Activated naive CD4-positive, alpha-beta T cell treated with anti-CD3 and anti-CD28 coated beads for 36 hours (primary cell): ENCODE data around the gene DHX16. TPM values are rescaled to one million over a fixed set of nuclear protein-coding genes. Genes with fewer than 3 reads are reported as not detected.
A peak's percentile ranks its signal among the peaks of the same experiment; 100 is the strongest.

Experiments used
- CTCF ChIA-PET: fragments of 350-600 bp; sonication (Branson Sonifier 250); formaldehyde crosslinking; loops from one replicate; lab custom pipeline; 2021; ENCODE audit warnings: antibody characterized with exemption; lab: Charles Lee
- DNase-seq: peaks from one replicate; pipeline ENCODE4 v3.0.0-alpha.2; 2020
- H3K27ac Mint-ChIP-seq: one replicate; pipeline ENCODE4 v1.8.0; 2021; ENCODE audit warnings: mild to moderate bottlenecking, mixed read lengths
- H3K27me3 Mint-ChIP-seq: one replicate; pipeline ENCODE4 v1.8.0; 2021; ENCODE audit warnings: low read depth, mixed read lengths
- H3K36me3 Mint-ChIP-seq: one replicate; pipeline ENCODE4 v1.8.0; 2021; ENCODE audit warnings: low read depth, mixed read lengths
- H3K4me1 Mint-ChIP-seq: one replicate; pipeline ENCODE4 v1.8.0; 2021; ENCODE audit warnings: low read depth, mixed read lengths
- H3K4me3 Mint-ChIP-seq: one replicate; pipeline ENCODE4 v1.8.0; 2021; ENCODE audit warnings: mild to moderate bottlenecking, moderate library complexity, mixed read lengths
- H3K9me3 Mint-ChIP-seq: one replicate; pipeline ENCODE4 v1.8.0; 2021; ENCODE audit warnings: mixed read lengths
- intact Hi-C: fragments of 100-400 bp; cut with micrococcal nuclease; formaldehyde crosslinking; loops from one replicate; pipeline ENCODE4 v1.15.1; 2023
- total RNA-seq, 2 experiments: library from RNA; stranded (reverse); gene quantifications; one replicate each; pipeline ENCODE4 v1.2.3, GENCODE V29; 2021

The DHX16 gene
- total RNA-seq, 2 experiments from 2014 or later, result 25.7 to 27.7 TPM

DNA sequence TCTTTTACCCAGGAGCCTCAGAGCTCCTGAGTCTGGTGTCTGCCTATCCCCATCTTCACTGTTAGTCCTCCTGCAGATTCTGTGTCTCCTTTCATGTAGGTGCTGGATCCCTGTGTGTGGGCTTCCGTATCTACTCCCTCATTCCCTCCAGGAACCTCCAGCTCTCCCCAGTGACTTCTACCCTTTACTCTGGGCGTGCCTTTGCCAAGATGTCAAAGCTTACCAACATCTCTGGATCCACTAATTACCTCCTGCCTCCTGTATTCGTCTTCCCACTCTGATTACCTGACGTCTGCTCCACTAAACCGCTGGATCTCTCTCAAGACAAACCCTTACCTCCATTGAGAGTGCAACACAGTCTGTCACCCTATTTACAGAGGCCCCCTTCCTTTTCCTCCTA lies 28.0 kb downstream of the DHX16 start:
- Mint-ChIP-seq H3K4me1 (peaks cover 34% of the 10 kb centered on the region), H3K27ac (no peak overlapping the region), H3K36me3 (peaks cover 8% of the 10 kb centered on the region), H3K9me3 (no peaks in the 10 kb centered on the region), H3K27me3 (no peaks in the 10 kb centered on the region), H3K4me3 (no peak overlapping the region)
- CTCF ChIA-PET, result no interaction called here
- no peak for DNase-seq
- intact Hi-C loops, result no loop called here

DNA sequence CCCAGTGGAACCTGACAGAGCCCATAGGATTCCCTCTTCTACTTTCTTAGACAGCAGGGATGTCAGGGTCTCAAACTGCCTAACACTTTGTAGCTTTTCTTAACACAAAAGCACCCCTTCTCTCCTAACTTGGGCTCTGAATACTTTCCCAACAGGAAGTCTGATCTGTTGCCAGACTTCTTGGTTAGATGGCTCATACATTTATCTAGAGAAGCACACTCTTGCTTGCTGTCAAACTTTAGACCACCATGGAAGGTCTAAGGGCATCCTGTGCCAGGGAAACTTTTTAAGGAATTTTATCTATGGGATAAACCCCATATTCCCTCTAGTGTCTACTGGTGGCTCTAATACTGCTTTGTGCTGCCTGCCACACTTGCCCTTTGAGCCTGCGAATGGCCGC lies 29.1 kb downstream of the DHX16 start:
- DNase-seq, result no peak
- Mint-ChIP-seq H3K4me3 (no peak overlapping the region), H3K4me1 (peaks cover 28% of the 10 kb centered on the region), H3K9me3 (no peaks in the 10 kb centered on the region), H3K27ac (no peak overlapping the region), H3K36me3 (peaks cover 8% of the 10 kb centered on the region), H3K27me3 (no peaks in the 10 kb centered on the region)
- intact Hi-C loops, result no loop called here
- CTCF ChIA-PET, result interaction anchor here (0.6 kb wide), 2 partner anchors 405 to 424 kb away, joined by 3 read pairs; no protein-coding TSS in a partner anchor

DNA sequence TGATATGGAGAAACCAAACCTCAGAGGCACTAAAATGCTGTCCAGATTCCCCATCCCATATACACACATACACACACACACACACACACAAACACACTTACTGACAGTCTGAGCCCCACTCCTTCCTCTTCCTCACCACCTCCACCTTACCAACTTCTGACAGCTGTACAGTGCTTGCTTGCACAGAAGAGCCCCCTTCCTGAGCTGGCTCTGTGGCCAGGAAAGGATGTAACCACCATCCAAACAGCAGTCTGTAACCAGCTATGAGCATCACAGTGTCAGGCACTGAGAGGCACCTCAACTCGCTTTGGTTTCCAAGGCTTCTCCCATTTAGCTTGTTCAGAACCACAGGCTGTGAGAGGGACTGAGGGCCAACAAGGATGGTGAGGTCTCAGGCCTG lies 31.8 kb downstream of the DHX16 start:
- CTCF ChIA-PET, result interaction anchor here (0.5 to 1.6 kb wide), 8 partner anchors 10 to 274 kb away, joined by 3 to 4 read pairs (median 3); partner anchors contain the start of gene GNL1
- peaks cover 18% of the 10 kb centered on the region for H3K4me1 Mint-ChIP-seq
- no peaks in the 10 kb centered on the region for H3K9me3 Mint-ChIP-seq
- no peaks in the 10 kb centered on the region for H3K27me3 Mint-ChIP-seq
- H3K4me3 Mint-ChIP-seq, result no peak overlapping the region
- intact Hi-C loops, result no loop called here
- peak overlapping the region; percentile 8 for H3K27ac Mint-ChIP-seq
- no peak for DNase-seq
- peaks cover 11% of the 10 kb centered on the region for H3K36me3 Mint-ChIP-seq

DNA sequence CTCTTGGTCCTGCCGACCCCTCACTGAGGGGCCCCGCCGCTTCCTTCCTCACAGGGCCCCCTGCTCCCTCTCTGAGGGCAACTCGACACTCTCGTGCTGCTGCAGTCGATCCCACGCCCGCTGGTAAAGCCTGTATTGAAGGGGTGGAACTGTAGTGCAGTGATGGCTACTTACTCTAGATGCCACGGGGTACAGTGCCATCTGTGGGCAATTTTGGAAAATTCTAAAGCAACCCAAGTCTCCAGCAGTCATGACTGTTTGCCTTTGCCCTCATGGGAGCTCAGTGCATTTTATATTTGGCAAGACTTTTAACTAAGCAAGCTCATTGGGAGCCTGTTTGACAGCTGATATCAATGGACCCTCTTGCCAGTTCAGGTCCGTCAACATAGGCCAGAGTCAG lies 32.3 kb downstream of the DHX16 start:
- peaks cover 14% of the 10 kb centered on the region for H3K4me1 Mint-ChIP-seq
- no peak for DNase-seq
- CTCF ChIA-PET, result interaction anchor here (0.5 to 1.6 kb wide), 6 partner anchors 10 to 266 kb away, joined by 3 to 4 read pairs (median 3); partner anchors contain the start of gene GNL1
- intact Hi-C loops, result no loop called here
- H3K27ac Mint-ChIP-seq, result no peak overlapping the region
- no peak overlapping the region for H3K4me3 Mint-ChIP-seq
- peaks cover 11% of the 10 kb centered on the region for H3K36me3 Mint-ChIP-seq
- no peaks in the 10 kb centered on the region for H3K9me3 Mint-ChIP-seq
- no peaks in the 10 kb centered on the region for H3K27me3 Mint-ChIP-seq

DNA sequence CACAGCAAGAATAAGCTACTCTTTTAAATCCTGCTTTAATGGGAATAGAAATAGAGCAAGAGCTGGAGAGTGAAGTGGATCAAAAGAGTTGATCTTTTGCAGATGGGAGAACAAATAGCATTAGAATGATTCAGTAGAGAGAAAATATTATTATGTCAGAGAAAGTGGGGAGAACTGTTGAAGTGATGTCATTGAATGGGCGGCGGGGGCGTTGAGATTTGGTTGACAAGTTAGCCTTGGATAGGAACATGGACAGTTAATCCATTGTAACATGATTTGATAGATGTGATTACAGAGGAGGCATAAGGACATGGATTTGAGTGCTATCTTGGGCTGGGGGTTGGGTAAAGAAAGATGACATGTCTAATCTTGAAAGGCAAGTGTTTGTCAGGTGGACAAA lies 37.0 kb downstream of the DHX16 start:
- H3K9me3 Mint-ChIP-seq, result no peaks in the 10 kb centered on the region
- peaks cover 21% of the 10 kb centered on the region for H3K36me3 Mint-ChIP-seq
- no peaks in the 10 kb centered on the region for H3K27me3 Mint-ChIP-seq
- CTCF ChIA-PET, result interaction anchor here (0.5 to 1.0 kb wide), 2 partner anchors 37 to 48 kb away, joined by 3 read pairs; partner anchors contain the start of gene DHX16
- intact Hi-C loops, result no loop called here
- no peak for DNase-seq
- no peak overlapping the region for H3K27ac Mint-ChIP-seq
- no peak overlapping the region for H3K4me3 Mint-ChIP-seq
- H3K4me1 Mint-ChIP-seq, result peaks cover 5% of the 10 kb centered on the region

DNA sequence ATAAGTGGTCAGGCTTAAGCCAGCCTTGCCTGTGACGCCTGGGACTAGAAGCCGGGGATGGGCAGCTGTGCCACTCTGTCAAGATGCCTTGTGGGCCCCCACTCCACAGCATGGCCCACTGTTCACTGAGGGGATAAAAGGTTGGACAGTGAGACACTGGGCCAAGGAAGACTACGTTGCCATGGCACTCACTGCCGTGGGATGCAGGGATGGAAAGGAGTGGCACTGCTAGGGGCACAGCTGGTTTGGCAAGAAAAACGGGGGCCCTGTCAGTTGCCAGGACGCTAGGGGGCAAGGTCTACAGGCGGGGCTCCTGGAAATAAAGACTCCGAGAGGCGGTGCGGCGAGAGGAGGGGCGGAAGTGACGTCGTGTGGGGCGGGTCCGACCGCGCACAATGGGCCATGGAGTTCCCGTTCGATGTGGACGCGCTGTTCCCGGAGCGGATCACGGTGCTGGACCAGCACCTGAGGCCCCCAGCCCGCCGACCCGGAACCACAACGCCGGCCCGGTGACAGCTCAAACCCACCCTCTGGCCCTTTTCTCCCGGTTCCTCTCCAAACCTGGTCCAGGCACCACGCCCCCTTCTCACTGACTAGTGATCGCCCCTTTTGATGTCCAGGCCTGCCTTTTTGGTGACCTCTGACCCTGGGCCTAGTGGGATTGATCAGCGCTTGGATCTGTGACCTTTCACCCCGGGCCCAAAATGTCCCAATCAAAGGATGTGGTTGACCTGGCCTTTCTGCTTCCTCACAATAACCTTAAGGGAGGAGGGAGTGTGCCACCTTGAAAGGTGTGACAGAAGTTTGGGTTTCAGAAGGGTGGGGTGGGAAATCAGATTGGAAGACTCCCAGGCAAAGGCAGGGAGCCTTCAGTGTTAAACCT lies 46.1 kb downstream of the DHX16 start, which contains the start of gene ATAT1:
ATAT1 (plus strand) TSS at position 391 of the 883 bp plus-strand sequence.
- Mint-ChIP-seq H3K36me3 (peaks cover 32% of the 10 kb centered on the region), H3K4me1 (peaks cover 21% of the 10 kb centered on the region), H3K27me3 (no peaks in the 10 kb centered on the region), H3K9me3 (no peaks in the 10 kb centered on the region), H3K4me3 (peak within 1 kb of the TSS; percentile 96), H3K27ac (peak within 1 kb of the TSS; percentile 93)
- CTCF ChIA-PET, result interaction anchor here (0.8 to 1.6 kb wide), 3 partner anchors 33 to 104 kb away, joined by 3 read pairs; no protein-coding TSS in a partner anchor
- peak; percentile 89 for DNase-seq
- intact Hi-C loops, result loop anchor here (1.0 to 2.0 kb wide), 3 partner anchors 9 to 47 kb away; partner anchors contain the start of genes C6orf136, DHX16, MRPS18B and PPP1R10

DNA sequence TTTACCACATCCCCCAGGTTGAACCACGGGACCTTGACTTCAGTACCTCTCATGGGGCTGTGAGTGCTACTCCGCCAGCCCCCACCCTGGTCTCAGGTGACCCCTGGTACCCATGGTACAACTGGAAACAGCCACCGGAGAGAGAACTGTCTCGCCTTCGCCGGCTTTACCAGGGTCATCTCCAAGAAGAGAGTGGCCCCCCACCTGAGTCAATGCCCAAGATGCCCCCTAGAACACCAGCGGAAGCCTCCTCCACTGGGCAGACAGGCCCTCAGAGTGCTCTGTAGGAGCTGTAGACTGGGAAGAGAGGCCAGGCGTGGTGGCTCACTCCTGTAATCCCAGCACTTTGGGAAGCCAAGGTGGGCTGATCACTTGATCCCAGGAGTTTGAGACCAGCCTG lies 47.3 kb downstream of the DHX16 start:
- peaks cover 36% of the 10 kb centered on the region for H3K36me3 Mint-ChIP-seq
- peaks cover 21% of the 10 kb centered on the region for H3K4me1 Mint-ChIP-seq
- no peak overlapping the region for H3K27ac Mint-ChIP-seq

DNA sequence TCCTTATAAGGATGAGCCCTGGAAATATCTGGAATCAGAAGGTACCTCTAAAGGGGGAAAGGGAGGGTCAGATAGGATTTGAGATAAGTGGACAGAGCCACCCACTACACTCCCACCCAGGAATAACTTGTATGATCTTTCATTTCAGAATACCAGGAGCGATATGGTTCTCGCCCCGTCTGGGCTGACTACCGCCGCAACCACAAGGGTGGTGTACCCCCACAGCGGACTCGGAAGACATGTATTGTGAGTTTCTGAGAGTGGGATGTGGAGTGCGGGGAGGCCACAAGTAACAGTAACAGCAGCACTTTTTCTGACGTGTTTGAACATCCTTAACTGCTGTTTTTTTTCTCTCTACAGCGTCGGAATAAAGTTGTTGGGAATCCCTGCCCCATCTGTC lies 53.2 kb downstream of the DHX16 start:
- peak overlapping the region; percentile 87 for H3K4me3 Mint-ChIP-seq
- peaks cover 55% of the 10 kb centered on the region for H3K36me3 Mint-ChIP-seq

More for the DNA sequence above, 47.3 kb downstream of the DHX16 start:
- no peaks in the 10 kb centered on the region for H3K27me3 Mint-ChIP-seq
- H3K4me3 Mint-ChIP-seq, result no peak overlapping the region
- H3K9me3 Mint-ChIP-seq, result no peaks in the 10 kb centered on the region
- no peak for DNase-seq
- CTCF ChIA-PET, result interaction anchor here (0.8 to 1.6 kb wide), 3 partner anchors 31 to 105 kb away, joined by 3 read pairs; no protein-coding TSS in a partner anchor
- intact Hi-C loops, result no loop called here

DNA sequence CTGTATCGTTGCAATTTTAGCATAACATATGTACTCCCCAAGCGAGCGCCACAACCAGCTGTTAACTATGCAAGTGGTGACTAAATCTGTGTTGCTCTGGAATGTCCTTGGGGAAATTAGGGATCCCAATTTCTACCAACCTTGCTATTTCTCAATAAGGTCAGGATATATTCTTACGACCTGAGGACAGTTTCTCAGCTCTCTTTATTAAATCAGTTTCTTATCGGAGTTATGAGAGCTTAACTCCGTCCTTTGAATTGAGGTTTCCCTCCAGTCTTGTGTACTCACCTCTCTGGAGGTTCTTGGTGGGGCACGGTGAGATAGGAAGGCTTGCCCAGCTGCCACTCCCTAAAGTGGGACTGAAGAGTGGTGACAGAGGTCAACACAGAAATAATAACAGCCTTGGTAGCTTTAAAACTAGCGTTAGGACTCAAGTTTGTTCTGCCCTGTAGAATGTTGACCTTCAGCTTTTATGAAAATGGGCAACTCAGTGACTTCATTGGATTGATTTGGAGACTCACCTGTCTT lies 54.5 kb downstream of the DHX16 start:
- peaks cover 28% of the 10 kb centered on the region for H3K4me1 Mint-ChIP-seq
- intact Hi-C loops, result loop anchor here (5.0 to 10.0 kb wide), 4 partner anchors 124 to 924 kb away; partner anchors contain the start of genes DDX39B, FLOT1, IER3 and POLR1H
- H3K36me3 Mint-ChIP-seq, result peaks cover 64% of the 10 kb centered on the region
- peak overlapping the region; percentile 95 for H3K27ac Mint-ChIP-seq
- DNase-seq, result no peak
- H3K4me3 Mint-ChIP-seq, result peak overlapping the region; percentile 87
- H3K9me3 Mint-ChIP-seq, result no peaks in the 10 kb centered on the region
- H3K27me3 Mint-ChIP-seq, result no peaks in the 10 kb centered on the region
- CTCF ChIA-PET, result interaction anchor here (0.6 to 1.7 kb wide), 9 partner anchors 21 to 1876 kb away, joined by 3 to 7 read pairs (median 4); partner anchors contain the start of gene TUBB

More for the DNA sequence above, 53.2 kb downstream of the DHX16 start:
- no peaks in the 10 kb centered on the region for H3K27me3 Mint-ChIP-seq
- peak overlapping the region; percentile 95 for H3K27ac Mint-ChIP-seq
- peaks cover 19% of the 10 kb centered on the region for H3K4me1 Mint-ChIP-seq
- CTCF ChIA-PET, result interaction anchor here (0.6 to 1.7 kb wide), 2 partner anchors 53 to 103 kb away, joined by 3 to 6 read pairs; no protein-coding TSS in a partner anchor
- DNase-seq, result no peak
- intact Hi-C loops, result loop anchor here (5.0 to 10.0 kb wide), 4 partner anchors 123 to 923 kb away; partner anchors contain the start of genes DDX39B, FLOT1, IER3 and POLR1H
- no peaks in the 10 kb centered on the region for H3K9me3 Mint-ChIP-seq

DNA sequence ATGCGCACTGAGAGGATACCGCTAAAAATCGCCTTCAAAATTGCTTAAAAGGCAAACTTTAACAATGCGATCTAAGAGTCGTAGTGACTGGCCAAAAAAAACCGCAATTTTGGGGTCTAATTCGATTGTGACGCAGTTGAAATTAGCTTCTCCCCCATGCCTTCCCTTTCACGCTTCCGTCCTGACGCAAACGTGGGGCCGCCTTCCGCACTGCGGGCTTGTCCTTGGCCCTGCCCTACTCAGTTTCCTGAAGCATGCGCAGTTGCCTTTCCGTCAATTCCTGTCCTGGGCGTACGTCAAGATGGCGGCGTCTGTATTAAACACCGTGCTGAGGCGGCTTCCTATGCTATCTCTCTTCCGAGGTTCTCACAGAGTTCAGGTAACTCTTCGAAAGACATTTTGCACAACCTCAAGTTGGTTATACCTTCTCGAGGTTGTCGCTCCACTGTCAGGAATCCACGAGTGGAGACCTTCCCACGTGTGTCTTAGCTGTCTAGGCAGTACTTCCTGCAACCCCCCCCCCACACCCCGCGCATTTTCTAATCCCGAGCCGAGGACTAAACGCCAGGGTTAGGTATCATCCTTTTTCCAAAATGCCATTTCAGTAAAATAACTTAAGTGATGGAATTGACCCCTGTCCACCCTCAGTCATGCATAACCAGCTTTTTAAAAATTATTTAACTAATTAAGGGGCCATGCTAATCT lies 55.1 kb downstream of the DHX16 start, which contains the start of gene MRPS18B:
MRPS18B (plus strand) TSS at position 276 of the 705 bp plus-strand sequence; CDS start at position 302, 26 bp downstream.
- peaks cover 33% of the 10 kb centered on the region for H3K4me1 Mint-ChIP-seq
- no peaks in the 10 kb centered on the region for H3K27me3 Mint-ChIP-seq
- H3K4me3 Mint-ChIP-seq, result peak within 1 kb of the TSS; percentile 87
- CTCF ChIA-PET, result interaction anchor here (0.6 to 1.6 kb wide), 7 partner anchors 21 to 134 kb away, joined by 3 to 7 read pairs (median 4); partner anchors contain the start of gene TUBB
- no peaks in the 10 kb centered on the region for H3K9me3 Mint-ChIP-seq
- peak within 1 kb of the TSS; percentile 95 for H3K27ac Mint-ChIP-seq
- peaks cover 65% of the 10 kb centered on the region for H3K36me3 Mint-ChIP-seq
- intact Hi-C loops, result loop anchor here (1.0 to 10.0 kb wide), 15 partner anchors 9 to 925 kb away; partner anchors contain the start of genes ATAT1, C6orf136, DDX39B and DHX16
- DNase-seq, result peak; percentile 99
